Activated CD4-positive, alpha-beta T cell treated with anti-CD3 and anti-CD28 coated beads, Interleukin-2, amount 50 U/mL, for 48 hours (primary cell): Measurements from ENCODE around the gene KCNQ2.
"Not testable (repeated sequence)": the region's sequence is repeated elsewhere in the genome, so short reads cannot be mapped to it uniquely, and the experiment has no call there.

Source experiments
- DNase-seq, 2 experiments: peaks; one replicate each; pipeline ENCODE4 v3.0.0-alpha.2; 2020

KCNQ2 gene

DNA sequence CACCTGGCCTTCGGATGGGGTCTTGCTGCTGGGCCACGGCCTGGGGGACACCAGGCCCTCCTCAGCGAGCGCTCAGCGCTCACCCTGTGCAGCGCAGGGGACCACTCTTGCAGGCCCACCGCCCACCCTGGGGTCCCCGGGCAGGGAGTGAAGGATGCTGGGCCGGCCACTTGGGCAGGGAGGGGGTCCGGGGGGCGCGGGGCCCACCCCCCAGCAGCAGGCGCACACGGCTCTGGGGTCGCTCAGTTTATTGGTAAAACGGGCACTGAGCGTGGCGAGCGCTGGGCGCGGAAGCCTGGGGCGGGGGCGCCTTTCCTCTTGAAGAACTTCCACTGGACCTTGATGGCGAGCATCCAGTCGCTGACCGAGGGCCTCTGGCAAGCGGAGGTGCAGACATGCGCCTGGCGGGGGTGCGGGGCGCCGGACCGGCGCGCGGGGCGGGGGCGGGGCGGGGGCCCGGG lies 15.4 kb upstream of the KCNQ2 start:
- DNase-seq, result no peak

DNA sequence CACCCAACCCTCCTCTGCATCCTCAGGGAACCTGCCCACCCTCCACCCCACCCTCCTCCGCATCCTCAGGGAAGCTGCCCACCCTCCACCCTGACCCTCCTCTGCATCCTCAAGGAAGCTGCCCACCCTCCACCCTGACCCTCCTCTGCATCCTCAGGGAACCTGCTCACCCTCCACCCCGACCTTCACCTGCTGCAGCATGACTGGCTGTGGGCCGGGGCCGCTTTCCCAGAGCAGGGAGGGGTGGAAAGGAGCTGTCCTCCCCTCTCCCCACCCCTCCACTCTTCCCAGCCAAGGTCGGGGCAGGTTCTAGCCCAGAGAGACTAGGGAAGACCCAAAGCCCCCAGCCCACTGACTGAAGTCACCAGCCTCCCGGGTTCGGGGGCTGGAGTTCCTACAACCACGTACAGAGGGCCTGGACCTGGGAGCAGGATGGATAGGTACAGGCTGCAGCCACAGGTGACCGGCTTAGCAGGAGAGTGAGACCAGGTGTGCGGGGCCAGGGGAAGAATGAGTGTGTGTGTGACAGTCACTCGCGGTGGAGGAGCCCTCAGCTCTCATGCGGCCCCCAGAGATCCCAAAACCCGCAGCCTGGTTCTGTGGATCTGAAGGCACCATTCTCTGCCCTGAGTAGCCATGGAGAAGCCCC lies 14.8 kb upstream of the KCNQ2 start:
- DNase-seq, result no peak

DNA sequence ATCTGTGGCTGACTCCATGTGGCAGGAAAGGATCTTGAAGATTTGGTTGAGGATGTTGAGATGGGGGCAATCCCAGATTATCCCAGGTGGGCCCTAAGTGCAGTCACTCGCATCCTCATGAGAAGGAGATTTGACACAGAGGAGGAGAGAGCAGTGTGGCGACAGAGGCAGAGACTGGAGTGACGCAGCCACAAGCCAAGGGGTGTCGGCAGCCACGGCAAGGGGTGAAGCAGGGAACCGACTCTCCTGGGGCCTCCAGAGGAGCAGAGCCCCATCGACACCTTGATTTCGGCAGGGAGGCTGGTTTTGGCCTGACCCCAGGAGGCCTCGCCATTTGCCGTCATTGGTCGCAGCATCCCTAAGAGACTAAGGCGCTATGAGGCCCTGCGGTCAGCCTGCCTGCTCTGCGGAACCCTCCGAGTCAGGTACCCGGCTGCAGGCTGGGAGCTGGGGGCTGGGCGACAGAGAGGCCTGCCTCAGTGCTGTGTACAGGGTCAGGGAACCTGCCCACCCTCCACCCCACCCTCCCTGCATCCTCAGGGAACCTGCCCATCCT lies 13.9 kb upstream of the KCNQ2 start:
- DNase-seq, result no peak

DNA sequence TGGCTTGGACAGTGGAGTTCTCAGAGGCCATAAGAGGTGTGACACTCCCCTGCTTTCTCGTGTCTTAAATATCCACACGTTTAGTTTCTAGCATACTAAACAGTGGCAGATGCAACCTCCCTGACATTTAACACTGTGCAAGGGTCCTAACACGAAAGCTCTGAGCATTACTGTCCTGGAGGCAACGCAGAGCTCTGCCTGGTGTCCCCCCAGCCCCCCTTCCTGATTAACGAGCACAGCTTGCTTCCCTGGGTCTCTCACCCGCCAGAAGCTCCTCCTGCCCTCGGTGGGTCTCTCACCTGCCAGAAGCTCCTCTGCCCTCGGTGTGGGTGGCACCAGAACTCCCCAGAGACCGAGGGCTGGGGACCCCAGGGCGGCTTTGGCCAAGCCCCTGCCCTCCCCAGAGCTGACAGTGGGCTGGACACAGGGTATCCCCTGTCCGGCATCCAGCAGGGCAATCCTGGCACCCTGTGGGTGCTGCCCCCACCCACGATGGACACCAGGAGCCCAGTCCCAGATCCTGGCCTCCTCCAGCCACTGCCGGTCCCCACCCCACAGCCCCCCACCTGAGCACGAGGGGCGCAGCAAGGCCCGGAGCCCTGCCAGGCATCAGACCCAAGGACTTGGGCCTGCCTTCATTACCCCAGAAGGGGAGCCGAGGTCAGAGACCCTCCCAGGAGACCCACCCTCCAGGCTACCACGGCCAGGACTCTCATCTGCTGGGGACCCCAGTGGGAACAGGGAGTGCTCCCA lies 12.4 kb upstream of the KCNQ2 start:
- DNase-seq, result no peak

DNA sequence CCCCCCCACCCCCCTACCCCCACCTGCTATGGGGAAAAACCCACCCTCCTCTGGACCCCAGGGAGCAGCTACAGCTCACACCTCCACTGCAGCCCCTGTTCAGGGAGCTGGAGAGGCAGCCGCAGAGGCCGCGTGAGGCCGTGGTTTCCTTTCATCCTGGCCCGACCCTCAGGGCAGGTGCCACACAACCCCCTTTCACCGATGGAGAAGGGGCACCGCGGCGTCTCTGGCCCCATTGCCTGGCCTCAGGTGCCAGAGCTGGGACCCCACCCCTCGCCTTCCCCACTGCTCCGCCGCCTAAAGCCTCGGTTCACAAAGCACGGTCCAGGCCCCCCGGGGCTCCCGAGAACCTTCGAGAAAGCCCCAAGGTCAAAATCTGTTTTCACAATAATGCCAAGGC lies 11.8 kb upstream of the KCNQ2 start:
- no peak for DNase-seq

DNA sequence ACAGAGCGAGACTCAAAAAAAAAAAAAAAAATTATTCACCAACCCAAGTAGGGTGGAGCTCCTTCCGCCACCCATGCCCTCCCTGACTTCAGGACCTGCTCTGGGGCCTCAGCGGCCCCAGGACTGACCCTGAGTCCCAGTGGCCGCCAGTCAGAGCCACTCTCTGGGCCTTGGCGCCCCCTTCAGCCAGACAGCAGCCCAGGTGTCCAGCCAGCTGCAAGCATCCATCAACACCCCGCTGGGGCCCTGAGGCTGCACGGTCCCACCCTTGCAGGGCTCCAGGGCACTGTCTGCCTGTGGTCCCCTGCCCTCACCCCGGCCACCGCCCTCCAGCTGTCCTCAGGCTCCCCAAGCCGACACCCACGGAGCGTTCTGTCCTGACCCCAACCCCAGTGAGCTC lies 11.4 kb upstream of the KCNQ2 start:
- no peak for DNase-seq

DNA sequence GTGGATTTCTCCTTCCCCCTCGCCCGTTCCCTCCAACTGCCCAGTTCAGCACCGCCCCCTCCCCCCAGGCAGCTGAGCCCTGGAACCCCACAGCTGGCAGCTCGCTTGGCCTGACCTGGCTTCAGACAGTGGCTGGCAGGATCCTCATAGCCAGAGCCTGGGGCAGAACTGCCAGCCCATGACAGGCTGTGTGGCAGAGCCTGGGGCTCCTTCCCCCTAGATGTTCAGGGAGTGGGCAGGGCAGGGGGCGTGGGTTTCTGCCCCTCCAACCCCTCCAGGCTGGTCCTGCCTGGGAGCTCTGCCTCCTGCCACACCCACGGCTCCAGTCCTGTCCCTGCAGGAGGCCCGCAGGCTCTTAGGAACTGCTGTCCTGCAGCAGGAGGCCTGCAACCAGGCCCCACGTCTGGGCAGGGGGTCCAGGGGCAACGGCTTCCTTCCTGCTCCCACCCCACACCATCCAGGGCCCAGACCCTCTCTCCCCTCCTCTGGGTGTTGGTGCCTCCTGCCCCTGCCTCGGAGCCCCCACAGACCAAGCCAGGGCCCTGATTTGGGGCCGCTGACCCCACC lies 9.6 kb upstream of the KCNQ2 start:
- no peak for DNase-seq

- no peak for DNase-seq
Measured at GRCh38 chr20:63481503-63481902, 9.0 kb upstream of the KCNQ2 start.

- not testable (repeated sequence) for DNase-seq
Measured at GRCh38 chr20:63479695-63480419, 7.4 kb upstream of the KCNQ2 start.

DNA sequence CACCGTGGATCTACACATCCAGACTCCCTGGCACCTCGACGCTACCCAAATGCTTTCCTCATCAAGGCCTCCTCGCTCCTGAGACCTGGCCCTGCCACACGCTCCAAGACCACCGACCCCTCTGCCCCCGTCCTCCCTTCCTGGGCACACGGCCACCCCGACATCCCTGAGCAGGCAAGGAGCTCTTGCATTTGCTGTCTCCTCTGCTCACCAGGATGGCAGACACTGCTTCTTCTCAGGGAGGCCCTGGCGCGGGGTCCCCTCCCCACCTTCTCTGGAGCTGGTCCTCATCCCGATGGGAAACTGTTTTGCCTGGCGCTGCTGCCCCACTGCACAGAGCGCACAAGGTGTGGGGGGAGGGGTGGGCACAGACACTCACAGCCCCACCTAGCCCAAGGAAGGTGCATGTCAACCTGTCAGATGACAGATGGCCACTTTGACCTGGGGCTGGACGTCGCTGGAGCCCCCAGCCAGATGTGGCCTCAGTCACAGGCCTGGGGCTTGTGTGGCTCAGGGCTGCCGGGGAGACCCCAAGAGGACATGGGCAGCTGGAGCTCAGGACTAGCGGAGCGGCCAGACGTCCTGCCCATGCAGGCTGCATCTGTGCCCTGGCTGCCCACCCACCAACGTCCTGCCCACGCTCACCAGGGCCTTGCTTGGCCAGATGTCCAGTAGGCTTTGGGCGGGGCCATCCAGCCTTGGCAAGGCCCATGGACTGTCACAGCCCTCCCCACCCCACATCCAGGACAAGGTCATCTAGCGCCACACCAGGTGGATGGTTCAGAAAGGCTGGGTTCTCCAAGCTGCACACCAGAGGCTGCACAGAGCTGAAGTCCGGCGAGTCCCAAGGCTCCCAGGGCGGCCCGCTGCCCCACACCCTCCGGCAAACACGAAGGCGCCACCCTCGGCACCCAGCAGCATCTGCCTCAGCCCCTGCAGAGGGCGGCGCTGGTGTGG lies 6.2 kb upstream of the KCNQ2 start:
- no peak for DNase-seq

GRCh38 chr20:63477944-63478343 lies 5.5 kb upstream of the KCNQ2 start:
- no peak for DNase-seq

DNA sequence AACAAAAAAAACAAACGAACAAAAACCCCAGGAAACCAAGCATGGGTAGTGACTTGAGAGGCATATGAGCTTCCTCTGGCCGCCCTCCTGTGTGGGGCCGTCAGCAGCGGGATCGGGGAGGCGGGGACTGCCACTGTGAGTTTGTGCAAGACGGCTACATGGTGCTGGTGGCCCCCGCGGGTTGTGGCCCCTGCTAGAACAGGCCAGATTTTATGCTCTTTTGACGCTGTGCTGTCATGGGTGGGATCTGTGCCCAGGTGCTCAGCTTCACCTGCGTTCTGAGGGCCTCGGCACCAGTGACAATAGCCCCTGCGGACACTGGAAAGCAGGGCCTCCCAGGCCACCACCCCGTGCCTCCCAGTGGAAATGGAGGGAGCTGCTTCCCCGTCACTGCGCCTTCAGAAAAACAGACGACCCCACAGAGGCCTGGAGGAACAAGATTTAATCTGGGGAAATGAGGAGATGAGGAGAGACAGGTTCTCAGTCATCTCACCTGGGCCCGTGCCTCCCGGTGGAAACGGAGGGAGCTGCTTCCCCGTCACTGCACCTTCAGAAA lies 4.7 kb upstream of the KCNQ2 start:
- no peak for DNase-seq

- DNase-seq, result no peak
Measured at GRCh38 chr20:63475209-63475608, 2.8 kb upstream of the KCNQ2 start.

DNA sequence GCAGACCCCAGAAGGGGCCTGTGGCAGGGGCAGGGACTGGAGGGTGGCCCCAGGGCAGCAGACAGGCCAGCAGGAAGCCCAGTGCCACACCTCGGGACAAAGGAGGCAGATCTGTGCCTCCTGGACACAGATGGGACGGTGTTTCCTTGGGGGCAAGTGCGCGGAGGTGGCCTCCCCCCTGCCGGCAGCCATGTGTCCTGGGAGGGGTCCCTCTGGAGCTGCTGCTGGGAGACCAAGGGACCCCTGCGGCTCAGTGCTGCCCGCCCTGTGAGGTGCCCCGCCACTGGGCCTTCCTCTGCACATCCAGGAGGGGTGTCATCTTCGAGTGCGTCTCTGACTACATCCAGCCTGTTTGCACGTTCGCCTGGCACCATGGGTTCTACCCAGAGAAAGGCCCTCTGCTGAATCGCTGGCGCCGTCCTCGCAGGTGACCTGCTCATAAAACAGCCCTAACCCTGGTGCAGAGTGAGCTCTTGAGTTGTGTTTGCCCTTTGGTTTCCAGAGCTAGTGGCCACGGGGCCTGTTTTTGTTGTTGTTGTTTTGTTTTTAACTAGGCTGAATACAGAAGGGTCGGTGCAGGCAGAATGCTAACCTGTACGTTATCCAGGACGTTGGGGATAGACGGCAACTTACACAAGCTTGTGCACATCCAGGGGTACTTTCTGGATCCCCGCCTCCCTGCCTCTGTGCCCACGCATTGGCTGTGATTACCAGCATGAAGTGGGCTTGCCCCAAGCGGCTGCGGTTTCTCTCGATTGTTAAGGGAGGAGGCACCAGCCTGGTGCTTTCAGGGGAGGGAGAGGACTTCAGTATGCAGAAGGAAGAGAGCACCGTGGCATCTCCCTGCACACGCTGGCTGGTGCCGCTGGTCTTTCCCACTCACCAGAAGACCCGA lies 1.3 kb upstream of the KCNQ2 start:
- no peak for DNase-seq

GRCh38 chr20:63472862-63473390 lies 471 bp upstream of the KCNQ2 start:
- no peak for DNase-seq

- no peak for DNase-seq
Measured at GRCh38 chr20:63471717-63471980, 806 bp downstream of the KCNQ2 start.

DNA sequence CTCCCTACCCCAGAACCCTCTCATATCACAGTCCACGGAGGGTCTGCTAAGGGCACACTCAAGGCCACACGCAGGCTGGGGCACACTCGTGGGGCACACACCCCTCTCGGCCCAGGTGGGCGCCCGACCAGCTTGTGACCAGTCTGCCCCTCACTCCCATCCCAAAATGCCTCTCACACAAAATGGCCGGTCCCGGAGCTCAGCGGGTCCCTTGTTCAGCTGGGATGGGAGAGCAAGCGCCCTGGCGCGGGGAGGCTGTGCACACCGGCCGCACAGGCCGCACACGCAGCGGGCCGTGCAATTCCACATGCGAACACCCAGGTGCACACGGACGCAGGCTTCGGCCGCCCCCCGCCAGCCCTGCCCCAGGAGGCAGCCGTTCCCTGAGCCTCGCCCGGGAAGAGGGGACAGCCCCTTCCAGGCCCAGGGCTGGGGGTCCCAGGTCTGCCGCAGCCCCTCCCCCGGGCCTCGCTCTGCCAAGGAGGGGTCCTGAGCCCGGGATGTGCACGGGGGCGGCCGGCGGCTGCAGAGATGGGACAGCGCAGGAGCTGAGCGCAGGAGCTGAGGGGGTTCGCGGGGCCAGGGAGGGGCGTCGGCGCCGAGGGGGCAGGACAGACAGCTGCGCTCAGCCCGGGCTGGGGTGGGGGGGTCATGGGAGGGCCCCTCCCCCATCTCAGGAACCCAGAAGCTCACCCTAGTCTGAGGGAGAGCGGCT lies 1.3 kb downstream of the KCNQ2 start:
- DNase-seq, result no peak

DNA sequence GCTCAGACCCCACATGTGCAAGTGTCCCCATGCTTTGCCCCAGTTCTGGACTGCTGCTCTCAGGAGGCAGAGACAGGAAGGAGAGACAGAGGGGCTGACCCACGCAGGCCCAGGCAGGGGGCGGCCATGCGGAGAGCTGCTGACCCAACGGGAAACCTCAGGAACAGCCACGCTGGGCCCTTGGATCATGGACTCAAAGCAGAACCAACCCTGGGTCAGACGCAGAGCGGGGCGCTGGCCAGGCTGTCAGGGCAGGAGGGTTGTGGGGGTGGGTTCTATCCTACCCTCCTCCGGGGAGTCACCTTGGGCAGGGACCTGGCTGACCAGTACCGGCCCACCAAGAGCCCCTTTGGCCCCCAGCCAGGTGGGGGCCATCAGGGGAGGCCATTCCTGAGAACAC lies 2.0 kb downstream of the KCNQ2 start:
- no peak for DNase-seq

- no peak for DNase-seq
Measured at GRCh38 chr20:63469713-63470101, 2.7 kb downstream of the KCNQ2 start.
